OCI-LY3 (cell line): ENCODE results near the gene DPP10.

Experiments
- EZH2phosphoT487 ChIP-seq: fragments of 200-600 bp; shearing (Covaris generic); IDR thresholded peaks from 2 replicates; pipeline ENCODE4 v1.6.1; 2018; ENCODE audit warnings: antibody characterized with exemption, mixed run types, low read depth
- TF ChIP-seq, protein P1 (sequence below): fragments of 200-600, 300-600 bp; sonication (generic); IDR thresholded peaks from 2 replicates; pipeline ENCODE4 v1.5.1; 2014; ENCODE audit warnings: antibody characterized with exemption, low read length, low read depth

- TF ChIP-seq, protein P1, sequence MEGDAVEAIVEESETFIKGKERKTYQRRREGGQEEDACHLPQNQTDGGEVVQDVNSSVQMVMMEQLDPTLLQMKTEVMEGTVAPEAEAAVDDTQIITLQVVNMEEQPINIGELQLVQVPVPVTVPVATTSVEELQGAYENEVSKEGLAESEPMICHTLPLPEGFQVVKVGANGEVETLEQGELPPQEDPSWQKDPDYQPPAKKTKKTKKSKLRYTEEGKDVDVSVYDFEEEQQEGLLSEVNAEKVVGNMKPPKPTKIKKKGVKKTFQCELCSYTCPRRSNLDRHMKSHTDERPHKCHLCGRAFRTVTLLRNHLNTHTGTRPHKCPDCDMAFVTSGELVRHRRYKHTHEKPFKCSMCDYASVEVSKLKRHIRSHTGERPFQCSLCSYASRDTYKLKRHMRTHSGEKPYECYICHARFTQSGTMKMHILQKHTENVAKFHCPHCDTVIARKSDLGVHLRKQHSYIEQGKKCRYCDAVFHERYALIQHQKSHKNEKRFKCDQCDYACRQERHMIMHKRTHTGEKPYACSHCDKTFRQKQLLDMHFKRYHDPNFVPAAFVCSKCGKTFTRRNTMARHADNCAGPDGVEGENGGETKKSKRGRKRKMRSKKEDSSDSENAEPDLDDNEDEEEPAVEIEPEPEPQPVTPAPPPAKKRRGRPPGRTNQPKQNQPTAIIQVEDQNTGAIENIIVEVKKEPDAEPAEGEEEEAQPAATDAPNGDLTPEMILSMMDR, result no peak
- TF ChIP-seq EZH2phosphoT487, result no peak
Measured at GRCh38 chr2:115584507-115584906, 1142.1 kb downstream of the DPP10 start.
